HL-60 (cell line): Measurements from ENCODE around the gene ZFR.
A peak's percentile ranks its signal among the peaks of the same experiment; 100 is the strongest.

ENCODE experiments used
- DNase-seq, 2 experiments: peaks; one replicate each; pipeline ENCODE4 v3.0.0-alpha.2; 2010 to 2020; ENCODE audit warnings: low read depth in 1 of 2, low spot score in 1 of 2
- H3K27ac ChIP-seq: fragments of 250-450 bp; sonication (Bioruptor Pico); replicated peaks from 2 replicates; pipeline ENCODE4 v1.5.1; 2020; ENCODE audit warnings: mild to moderate bottlenecking, moderate library complexity
- H3K27me3 ChIP-seq: fragments of 250-450 bp; sonication (Bioruptor Pico); 2 replicates; pipeline ENCODE4 v1.5.1; 2021; ENCODE audit warnings: mild to moderate bottlenecking, moderate library complexity; ENCODE audit not compliant: insufficient read depth, poor library complexity, severe bottlenecking
- H3K4me3 ChIP-seq: replicated peaks from 2 replicates; pipeline ENCODE4 v1.5.1; 2011; ENCODE audit warnings: mild to moderate bottlenecking, control low read depth, low read length; ENCODE audit not compliant: insufficient read depth
- CTCF ChIP-seq: IDR thresholded peaks from one replicate; pipeline ENCODE4 v1.5.1; 2011; ENCODE audit warnings: low read length, control low read depth, inconsistent platforms; ENCODE audit not compliant: insufficient read depth
- GABPA ChIP-seq: IDR thresholded peaks from 2 replicates; pipeline ENCODE4 v1.6.1; 2012; ENCODE audit warnings: low read depth
- POLR2AphosphoS5 ChIP-seq: IDR thresholded peaks from 2 replicates; pipeline ENCODE4 v1.6.1; 2012; ENCODE audit warnings: low read depth
- REST ChIP-seq: IDR thresholded peaks from 2 replicates; pipeline ENCODE4 v1.6.1; 2012; ENCODE audit warnings: low read depth; ENCODE audit not compliant: insufficient replicate concordance
- SPI1 ChIP-seq: IDR thresholded peaks from 2 replicates; pipeline ENCODE4 v1.6.1; 2012; ENCODE audit warnings: low read depth, mild to moderate bottlenecking, borderline replicate concordance
- long read RNA-seq: library from polyadenylated mRNA; unstranded; transcript quantifications from one replicate; pipeline ENCODE4 v2.0.0, GENCODE V29; 2020

Gene ZFR
- long read RNA-seq, full-length matches to known transcripts, result 107 of 348 reads
- long read RNA-seq, partial matches to known transcripts, result 203 of 348 reads
- long read RNA-seq, other reads (novel, unspliced or antisense), result 38 of 348 reads

- Histone ChIP-seq H3K27ac (peak within 1 kb of the TSS; percentile 91), H3K4me3 (peak within 1 kb of the TSS; percentile 82), H3K27me3 (no peaks in the 10 kb centered on the region)
- TF ChIP-seq POLR2AphosphoS5 (peak; percentile 40; the same call in 1 of the 2 replicates), REST (no peak)
- DNase-seq, result peak; percentile 76 to 92
Observed at GRCh38 chr5:32444431-32445286, at the start of gene ZFR. ZFR (minus strand) TSS chr5:32444740; CDS start chr5:32444658, 82 bp downstream.

DNA sequence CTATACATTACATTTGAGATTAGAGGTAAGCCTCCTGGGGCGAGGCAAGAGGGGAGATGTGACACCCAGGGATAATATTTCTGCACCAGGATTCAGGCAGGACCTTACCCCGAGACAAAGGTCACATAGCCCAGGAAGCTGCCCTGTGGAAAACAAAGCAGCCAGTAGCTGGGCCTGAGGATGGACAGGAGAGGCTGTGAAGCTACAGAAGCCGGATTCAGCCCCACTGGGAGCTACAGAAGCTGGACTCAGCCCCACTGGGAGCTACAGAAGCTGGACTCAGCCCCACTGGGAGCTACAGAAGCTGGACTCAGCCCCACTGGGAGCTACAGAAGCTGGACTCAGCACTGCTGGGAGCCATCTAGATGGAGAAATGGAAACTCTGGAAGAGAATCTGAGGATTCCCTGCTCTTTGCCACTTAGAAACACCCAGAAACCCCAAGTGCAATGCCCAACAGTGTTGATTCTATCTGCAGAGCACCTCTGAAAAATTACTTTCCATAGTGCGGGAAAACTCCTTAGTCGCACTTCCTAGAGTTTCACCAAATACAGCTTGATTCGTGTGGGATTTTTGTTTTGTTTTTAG lies 46.5 kb upstream of the ZFR start:
- no peaks in the 10 kb centered on the region for H3K27me3 ChIP-seq
- DNase-seq, result no peak
- no peak overlapping the region for H3K27ac ChIP-seq
- no peak overlapping the region for H3K4me3 ChIP-seq
- TF ChIP-seq POLR2AphosphoS5, result no peak
- TF ChIP-seq GABPA, result no peak
- TF ChIP-seq CTCF, result no peak
- TF ChIP-seq SPI1, result no peak
- TF ChIP-seq REST, result no peak

- DNase-seq, result peak; percentile 43 to 71
- Histone ChIP-seq H3K4me3 (no peak overlapping the region), H3K27ac (no peak overlapping the region), H3K27me3 (no peaks in the 10 kb centered on the region)
- TF ChIP-seq CTCF (peak; percentile 38), GABPA (no peak), REST (no peak)
Observed at GRCh38 chr5:32489791-32490562, 45.4 kb upstream of the ZFR start.
